Smooth muscle cell of the brain vasculature (primary cell): ENCODE measurements around the gene METAP1D.
A peak's percentile ranks its signal among the peaks of the same experiment; 100 is the strongest.
"Not testable (repeated sequence)": the region's sequence is repeated elsewhere in the genome, so short reads cannot be mapped to it uniquely, and the experiment has no call there.

Source experiments
- DNase-seq: peaks from one replicate; pipeline ENCODE4 v3.0.0-alpha.2; 2012; ENCODE audit warnings: low read depth, low spot score

The METAP1D gene

DNA sequence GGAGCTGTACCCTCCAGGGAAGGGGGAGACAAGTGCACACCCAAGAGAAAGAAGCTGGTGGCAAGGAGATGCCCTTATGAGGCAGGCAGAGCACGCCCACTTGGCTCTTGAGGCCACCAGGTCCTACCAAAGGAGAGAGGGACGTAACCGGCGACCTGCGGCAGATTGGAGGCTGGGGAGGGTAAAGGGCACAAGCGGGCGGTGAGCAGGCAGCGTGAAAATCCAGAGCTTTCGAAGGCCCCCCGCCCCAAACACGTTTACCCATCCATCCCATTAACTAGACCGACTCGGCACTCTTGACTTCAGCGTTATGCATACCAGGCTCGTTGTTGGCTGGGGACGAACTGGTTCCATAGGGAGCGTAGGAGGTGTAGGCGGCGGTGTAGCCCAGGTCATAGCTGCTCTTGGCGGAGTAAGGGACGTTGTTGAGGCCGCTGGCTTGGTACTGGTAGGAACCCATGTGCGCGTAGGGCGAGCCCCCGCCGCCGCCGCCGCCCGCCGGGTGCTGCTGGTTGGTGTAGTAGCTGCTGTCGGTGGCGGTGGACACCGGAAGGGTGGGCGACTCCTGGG lies 102.2 kb downstream of the METAP1D start:
- DNase-seq = no peak

- DNase-seq = no peak
Observed at GRCh38 chr2:172102391-172103359, 102.9 kb downstream of the METAP1D start, which contains the start of gene DLX2. Gene DLX2 (minus strand): TSS chr2:172102900. CDS start chr2:172102538, 362 bp downstream.

DNA sequence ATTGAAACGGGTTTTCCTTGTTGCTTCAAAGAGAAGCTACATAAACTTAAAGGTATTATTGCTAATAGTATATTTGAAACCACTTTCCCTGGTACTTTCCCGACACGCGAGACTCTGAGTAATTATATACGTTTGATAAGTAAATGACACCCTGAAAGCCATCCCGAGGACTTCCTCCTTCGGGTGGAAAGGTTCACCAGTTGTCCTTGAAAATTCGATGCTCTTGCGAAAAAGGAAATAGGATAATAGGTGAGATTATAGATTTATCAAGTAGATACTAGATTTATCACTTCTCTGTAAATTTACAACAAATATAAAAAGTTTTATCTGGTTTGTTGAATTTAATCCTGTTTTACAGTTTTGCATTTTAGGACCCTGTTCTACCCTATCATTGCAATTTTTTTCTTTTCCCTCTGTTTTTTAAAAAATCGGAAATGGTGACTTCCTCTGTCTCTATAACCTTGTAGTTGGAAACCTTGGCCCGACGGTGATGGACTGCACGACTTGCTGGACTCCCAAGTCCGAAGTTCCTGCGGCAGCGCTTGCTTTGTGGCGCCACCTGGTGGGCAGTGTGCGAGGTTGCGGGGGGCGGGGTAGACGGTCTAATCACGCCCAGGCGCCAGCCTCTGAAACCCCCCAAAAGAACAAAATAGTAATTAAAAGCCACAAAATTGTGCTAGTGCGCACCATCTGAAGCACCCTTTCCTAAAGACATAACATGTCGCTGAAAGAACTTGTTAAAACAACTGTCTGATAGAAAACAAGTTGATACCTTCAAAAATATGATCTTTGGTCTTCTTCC lies 103.9 kb downstream of the METAP1D start:
- peak; percentile 77 for DNase-seq

DNA sequence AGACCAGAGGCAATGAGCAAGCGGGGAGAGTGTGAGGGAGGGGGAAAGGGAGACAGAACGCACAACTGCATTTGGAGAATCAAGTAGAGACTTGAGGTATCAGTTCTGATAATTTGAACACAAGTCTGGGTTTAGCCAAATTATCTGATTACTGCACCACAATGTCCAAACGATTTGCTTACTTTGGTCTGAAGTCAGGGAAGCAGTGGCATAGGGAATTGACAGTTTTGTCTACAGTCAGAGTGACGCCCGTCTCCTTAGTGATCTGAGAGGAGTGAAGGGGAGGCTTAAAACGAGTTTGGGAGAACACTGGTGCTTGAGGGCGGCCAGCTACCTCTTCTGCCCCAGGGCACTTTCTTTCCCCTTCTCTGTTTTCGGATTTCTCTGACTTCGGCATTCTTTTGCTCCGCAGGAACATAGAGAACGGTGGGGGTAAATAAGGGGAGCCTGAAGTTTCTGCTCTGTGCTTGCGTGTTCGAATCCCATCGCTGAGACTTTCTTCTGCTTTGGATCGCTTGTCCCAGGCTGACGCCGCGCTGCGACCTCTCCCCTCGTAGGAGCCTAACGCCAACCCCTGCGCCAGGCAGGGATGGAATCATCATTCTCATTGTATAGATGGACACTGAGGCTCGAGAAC lies 105.8 kb downstream of the METAP1D start:
- DNase-seq = no peak

DNA sequence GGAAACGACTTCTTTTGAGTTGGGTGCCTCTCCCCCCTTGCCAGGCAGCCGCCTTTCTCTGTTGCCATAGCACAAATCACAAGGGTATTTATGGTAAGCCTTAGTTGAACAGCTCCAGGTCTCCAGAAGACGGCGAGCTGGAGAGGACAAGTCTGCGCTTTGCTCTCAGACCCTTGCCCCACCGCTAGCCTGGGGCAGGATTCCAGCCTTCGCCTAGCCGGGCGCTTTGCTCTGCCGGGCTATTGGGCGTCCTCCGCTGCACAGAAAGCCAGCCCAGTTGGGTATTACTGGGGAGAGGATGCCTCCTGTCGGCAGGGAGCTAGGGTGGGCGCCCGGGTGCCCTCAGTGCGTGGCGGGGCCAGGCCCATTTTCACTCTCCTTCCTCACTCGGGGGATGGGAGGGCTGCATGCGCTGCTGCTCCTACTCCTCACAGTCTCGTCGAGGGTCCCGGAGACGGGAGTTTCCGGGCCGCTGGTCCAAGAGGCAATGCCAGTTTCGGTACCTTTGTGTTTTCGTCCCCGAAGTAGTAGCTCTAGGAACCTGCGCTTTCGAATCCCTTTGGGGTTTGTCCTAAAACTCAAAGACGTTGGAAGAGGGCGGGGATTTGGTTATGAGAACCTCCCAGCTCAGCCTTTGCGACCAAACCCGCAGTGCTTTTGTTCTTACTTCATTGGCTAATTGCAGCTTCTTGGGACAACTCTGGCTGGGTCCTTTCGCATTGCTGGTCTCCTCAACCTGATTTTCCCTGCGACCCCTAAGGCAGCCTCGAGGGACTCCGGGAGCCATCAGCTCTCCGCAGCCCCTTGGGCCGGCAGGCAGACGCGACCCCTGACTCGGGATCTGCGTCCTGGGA lies 106.6 kb downstream of the METAP1D start:
- no peak for DNase-seq

DNA sequence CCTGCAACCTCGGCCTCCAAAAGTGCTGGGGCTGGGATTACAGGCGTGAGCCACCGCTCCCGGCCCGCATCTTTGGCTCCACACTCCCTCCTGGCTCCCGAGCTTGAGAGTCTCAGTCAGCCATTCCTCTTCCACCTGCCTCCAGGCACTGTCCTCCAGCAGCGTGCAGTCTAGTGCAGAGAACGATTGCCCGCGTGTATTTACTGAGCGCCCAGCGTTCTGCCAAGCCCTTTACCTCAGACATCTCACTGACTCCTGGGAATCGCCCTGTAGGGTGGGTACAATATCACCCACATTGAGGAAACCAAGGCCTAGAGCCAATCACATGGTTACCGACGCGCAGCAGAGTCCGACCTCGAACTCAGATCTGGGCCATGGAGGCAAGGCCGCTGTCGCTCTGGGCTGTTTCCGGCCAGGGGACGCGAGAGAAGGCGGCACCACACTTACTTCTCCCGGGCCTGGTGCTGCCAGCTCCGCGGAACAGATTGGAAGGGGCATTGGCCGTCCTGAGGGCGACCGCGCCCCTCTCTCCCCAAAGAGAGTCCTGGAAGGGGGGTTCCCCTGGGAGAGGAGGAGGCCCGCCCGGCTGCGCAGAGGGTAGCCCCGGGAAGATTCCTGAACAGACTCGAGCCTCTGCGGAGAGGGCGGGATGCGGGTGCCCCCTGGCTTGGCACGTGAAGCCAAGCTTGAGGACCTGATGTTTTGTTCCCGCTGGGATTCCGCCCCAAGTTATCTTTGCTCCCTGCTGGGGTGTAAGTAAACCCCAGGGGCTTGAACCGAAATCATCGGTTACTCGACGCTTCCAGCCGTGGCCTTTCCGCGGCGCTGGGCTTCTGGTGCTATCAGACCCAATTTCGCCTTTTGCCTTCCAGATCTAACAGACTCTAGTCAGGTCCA lies 108.2 kb downstream of the METAP1D start:
- no peak for DNase-seq

- DNase-seq = no peak
Observed at GRCh38 chr2:172108587-172108930, 108.8 kb downstream of the METAP1D start.

DNA sequence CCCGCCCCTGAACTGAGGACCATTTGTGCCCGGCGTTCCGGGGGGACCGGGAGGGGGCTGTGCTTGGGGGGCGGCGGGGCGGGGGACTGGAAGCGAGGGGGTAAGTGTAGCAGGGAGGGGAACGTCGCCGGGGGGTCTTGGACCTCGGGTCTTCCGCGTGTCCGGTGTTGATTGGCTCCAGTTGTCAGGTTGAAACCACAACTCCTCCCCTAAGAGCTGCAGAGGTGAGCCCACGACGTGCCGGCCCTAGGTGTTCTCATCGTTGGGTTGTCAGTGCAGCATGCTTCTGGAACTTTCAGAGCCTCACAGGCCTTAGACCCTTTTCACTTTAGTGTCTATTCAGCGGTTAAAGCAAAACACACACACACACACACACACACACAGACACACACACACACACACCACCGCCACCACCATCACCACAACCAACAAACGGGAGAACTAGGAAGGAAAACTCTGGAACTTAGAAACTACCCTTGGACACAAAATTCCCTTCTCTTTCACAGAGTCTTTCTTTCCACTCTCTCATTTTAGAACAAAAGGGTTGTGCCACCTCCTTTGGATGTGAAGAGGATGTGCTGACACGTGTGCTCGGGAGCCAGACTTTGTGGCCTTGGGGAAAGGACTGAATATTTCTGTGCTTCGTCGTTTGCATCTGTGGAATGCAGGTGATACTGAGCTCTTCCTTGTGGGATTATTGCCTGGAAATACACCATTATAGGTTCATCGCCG lies 109.7 kb downstream of the METAP1D start:
- DNase-seq = no peak

DNA sequence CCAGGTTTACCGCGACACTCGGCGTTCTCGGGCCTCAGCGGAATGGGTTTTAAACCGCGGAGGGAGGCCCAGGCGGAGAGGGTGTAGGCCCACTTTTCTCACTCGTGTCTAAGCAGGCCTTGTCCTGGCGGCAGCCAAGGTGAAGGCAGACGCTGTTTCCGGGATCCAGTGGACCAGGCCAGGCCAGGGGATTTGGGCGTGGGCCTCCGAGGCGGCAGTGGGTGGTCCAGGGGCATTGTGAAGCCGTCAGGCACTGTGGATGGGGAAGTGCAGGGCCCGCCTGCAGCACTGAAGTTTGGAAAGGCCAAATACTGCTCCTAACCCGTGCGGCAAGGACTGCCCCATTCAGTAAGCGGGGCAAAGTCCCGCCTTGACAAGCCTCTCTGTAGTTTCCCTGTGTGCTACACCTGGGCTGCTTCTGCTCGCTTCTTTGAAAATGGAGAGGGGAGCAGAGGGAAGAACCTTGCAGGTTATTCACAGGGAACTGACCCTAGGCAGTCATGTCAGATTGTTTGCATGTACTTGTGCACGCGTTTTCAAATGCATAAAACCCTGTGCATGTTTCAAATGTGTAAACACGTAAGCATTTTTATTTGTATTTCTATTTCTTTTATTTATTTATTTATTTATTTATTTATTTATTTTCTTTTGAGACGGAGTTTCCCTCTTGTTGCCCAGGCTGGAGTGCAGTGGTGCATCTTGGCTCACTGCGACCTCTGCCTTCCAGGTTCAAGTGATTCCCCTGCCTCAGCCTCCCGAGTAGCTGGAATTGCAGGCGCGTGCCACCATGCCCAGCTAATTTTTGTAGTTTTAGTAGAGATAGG lies 110.4 kb downstream of the METAP1D start:
- DNase-seq = no peak

DNA sequence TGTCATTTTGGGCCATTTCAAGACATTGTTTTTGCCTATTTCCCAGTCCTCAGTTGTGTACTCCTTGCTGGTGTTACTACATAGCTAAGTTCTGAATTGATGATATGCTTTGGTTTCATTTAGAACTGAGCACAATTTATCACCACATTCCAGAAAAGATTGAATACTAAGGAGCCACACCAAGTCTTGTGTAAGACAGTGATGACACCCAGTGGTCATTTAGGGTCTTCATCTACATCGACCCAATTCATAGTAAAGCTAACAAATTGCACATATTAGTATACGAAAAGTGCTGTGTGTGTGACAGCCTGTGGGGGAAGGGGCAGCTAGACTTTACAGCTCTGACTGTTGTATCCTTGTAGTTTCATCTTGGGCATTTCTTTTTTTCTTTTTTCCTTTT lies 113.9 kb downstream of the METAP1D start:
- no peak for DNase-seq

DNA sequence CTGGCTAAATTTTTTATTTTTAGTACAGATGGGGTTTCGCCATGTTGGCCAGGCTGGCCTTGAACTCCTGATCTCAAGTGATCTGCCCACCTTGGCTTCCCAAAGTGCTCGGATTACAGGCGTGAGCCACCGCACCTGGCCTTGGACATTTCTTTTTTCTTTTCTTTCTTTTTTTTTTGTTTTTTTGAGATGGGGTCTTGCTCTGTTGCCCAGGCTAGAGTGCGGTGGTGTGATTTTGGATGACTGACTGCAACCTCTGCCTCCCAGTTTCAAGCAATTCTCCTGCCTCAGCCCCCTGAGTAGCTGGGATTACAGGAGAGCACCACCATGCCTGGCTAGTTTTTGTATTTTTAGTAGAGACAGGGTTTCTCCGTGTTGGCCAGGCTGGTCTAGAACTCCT lies 114.4 kb downstream of the METAP1D start:
- DNase-seq = not testable (repeated sequence)

- DNase-seq = no peak
Observed at GRCh38 chr2:172114579-172114978, 114.8 kb downstream of the METAP1D start.

DNA sequence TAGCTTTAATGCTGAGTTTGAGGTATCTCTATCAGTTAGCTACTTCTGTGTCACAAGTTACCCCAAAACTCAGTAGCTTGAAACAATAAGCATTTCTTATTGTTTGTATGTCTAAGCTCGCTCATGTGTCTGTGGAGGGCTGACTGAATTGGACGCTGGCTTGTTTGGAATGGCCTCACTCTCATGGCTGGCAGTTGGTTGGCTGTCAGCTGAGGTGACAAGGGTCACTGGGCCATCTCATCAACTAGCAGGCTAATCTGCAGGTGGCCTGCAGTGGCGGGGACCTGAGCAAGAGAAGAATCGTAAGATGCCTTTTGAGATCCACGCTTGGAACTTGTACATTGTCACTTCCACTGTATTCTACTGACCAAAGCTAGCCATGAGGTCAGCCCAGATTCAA lies 116.4 kb downstream of the METAP1D start:
- DNase-seq = no peak

- DNase-seq = no peak
Observed at GRCh38 chr2:172119089-172119488, 119.3 kb downstream of the METAP1D start.

- DNase-seq = no peak
Observed at GRCh38 chr2:172120118-172120517, 120.4 kb downstream of the METAP1D start.

DNA sequence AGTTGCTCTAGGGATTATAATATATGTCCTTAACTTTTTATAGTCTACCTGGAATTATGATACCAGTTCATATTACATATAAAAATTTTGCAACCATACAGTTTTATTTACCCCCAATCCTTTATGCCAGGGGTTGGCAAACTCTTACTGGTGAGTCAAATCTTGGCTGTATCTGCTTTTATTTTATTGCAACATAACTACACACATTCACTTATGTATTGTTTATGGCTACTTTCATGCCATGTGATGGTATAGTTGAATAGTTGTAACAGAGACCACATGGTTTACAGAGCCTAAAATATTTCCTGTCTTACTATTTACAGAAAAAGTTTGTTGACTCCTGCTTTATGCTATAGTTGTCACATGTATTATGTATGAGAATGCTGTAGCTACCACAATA lies 128.7 kb downstream of the METAP1D start:
- no peak for DNase-seq

- no peak for DNase-seq
Observed at GRCh38 chr2:172129404-172129803, 129.7 kb downstream of the METAP1D start.
